22Rv1 (cell line): ENCODE measurements around the gene ERG.

ENCODE experiments used
- ZFX ChIP-seq: fragments of 450-650 bp; IDR thresholded peaks from 2 replicates; pipeline ENCODE4 v1.6.1; 2017; ENCODE audit warnings: antibody characterized with exemption, borderline replicate concordance
- TF ChIP-seq, protein P1 (sequence below): fragments of 450-650 bp; IDR thresholded peaks from 2 replicates; pipeline ENCODE4 v1.5.1; 2017; ENCODE audit warnings: mild to moderate bottlenecking

GRCh38 chr21:38474124-38474523, 24.2 kb downstream of the ERG start:
- TF ChIP-seq, protein P1, sequence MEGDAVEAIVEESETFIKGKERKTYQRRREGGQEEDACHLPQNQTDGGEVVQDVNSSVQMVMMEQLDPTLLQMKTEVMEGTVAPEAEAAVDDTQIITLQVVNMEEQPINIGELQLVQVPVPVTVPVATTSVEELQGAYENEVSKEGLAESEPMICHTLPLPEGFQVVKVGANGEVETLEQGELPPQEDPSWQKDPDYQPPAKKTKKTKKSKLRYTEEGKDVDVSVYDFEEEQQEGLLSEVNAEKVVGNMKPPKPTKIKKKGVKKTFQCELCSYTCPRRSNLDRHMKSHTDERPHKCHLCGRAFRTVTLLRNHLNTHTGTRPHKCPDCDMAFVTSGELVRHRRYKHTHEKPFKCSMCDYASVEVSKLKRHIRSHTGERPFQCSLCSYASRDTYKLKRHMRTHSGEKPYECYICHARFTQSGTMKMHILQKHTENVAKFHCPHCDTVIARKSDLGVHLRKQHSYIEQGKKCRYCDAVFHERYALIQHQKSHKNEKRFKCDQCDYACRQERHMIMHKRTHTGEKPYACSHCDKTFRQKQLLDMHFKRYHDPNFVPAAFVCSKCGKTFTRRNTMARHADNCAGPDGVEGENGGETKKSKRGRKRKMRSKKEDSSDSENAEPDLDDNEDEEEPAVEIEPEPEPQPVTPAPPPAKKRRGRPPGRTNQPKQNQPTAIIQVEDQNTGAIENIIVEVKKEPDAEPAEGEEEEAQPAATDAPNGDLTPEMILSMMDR, result no peak
- no peak for TF ChIP-seq ZFX
